WTC11 (cell line): ENCODE data around the gene SLC8A1.

ENCODE experiments used
- ATF3 ChIP-seq: sonication (generic); formaldehyde crosslinking; conservative IDR thresholded peaks from 2 replicates; pipeline ENCODE4 v1.8.1; 2022; ENCODE audit warnings: mild to moderate bottlenecking, missing genetic modification reagents
- JUN ChIP-seq: sonication (generic); formaldehyde crosslinking; IDR thresholded peaks from 2 replicates; pipeline ENCODE4 v1.8.0; 2023; ENCODE audit warnings: mild to moderate bottlenecking, missing genetic modification reagents
- USF2 ChIP-seq: sonication (generic); formaldehyde crosslinking; IDR thresholded peaks from 2 replicates; pipeline ENCODE4 v1.8.1; 2023; ENCODE audit warnings: mild to moderate bottlenecking, missing genetic modification reagents, moderate library complexity
- ZMAT4 ChIP-seq: fragments of 250-450 bp; sonication (Bioruptor Pico); IDR thresholded peaks from 2 replicates; pipeline ENCODE4 v1.9.0; 2021; ENCODE audit warnings: mild to moderate bottlenecking
- TF ChIP-seq, protein P1 (sequence below): sonication (generic); formaldehyde crosslinking; IDR thresholded peaks from 2 replicates; pipeline ENCODE4 v1.8.1; 2023; ENCODE audit warnings: mild to moderate bottlenecking, moderate library complexity, missing genetic modification reagents
- TF ChIP-seq, protein P2 (sequence below): fragments of 200-600 bp; IDR thresholded peaks from 2 replicates; pipeline ENCODE4 v1.8.0; 2022; ENCODE audit warnings: antibody characterized with exemption

GRCh38 chr2:40374543-40375240 lies 77.2 kb downstream of the SLC8A1 start:
- no peak for TF ChIP-seq ATF3 (CRISPR knock-in tag)
- TF ChIP-seq, protein P1, sequence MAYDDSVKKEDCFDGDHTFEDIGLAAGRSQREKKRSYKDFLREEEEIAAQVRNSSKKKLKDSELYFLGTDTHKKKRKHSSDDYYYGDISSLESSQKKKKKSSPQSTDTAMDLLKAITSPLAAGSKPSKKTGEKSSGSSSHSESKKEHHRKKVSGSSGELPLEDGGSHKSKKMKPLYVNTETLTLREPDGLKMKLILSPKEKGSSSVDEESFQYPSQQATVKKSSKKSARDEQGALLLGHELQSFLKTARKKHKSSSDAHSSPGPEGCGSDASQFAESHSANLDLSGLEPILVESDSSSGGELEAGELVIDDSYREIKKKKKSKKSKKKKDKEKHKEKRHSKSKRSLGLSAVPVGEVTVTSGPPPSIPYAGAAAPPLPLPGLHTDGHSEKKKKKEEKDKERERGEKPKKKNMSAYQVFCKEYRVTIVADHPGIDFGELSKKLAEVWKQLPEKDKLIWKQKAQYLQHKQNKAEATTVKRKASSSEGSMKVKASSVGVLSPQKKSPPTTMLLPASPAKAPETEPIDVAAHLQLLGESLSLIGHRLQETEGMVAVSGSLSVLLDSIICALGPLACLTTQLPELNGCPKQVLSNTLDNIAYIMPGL (CRISPR knock-in tag) = no peak
- TF ChIP-seq, protein P2, sequence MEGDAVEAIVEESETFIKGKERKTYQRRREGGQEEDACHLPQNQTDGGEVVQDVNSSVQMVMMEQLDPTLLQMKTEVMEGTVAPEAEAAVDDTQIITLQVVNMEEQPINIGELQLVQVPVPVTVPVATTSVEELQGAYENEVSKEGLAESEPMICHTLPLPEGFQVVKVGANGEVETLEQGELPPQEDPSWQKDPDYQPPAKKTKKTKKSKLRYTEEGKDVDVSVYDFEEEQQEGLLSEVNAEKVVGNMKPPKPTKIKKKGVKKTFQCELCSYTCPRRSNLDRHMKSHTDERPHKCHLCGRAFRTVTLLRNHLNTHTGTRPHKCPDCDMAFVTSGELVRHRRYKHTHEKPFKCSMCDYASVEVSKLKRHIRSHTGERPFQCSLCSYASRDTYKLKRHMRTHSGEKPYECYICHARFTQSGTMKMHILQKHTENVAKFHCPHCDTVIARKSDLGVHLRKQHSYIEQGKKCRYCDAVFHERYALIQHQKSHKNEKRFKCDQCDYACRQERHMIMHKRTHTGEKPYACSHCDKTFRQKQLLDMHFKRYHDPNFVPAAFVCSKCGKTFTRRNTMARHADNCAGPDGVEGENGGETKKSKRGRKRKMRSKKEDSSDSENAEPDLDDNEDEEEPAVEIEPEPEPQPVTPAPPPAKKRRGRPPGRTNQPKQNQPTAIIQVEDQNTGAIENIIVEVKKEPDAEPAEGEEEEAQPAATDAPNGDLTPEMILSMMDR = no peak
- TF ChIP-seq USF2 (CRISPR knock-in tag) = no peak
- no peak for TF ChIP-seq JUN (CRISPR knock-in tag)
- TF ChIP-seq ZMAT4 (CRISPR knock-in tag) = no peak
